ENCODE data around the gene ERBB4. TPM values are rescaled to one million over a fixed set of nuclear protein-coding genes. Genes with fewer than 3 reads are reported as not detected.

The ERBB4 gene
- total RNA-seq, 2 experiments from 2014 or later: not detected

- Histone ChIP-seq H3K9me3 (ENCODE audit: low read length) (no peaks in the 10 kb centered on the region), H3K4me1 (ENCODE audit: insufficient read depth, low read length, poor library complexity, severe bottlenecking) (no peaks in the 10 kb centered on the region), H3K4me3 (ENCODE audit: low read depth, low read length, poor library complexity, severe bottlenecking) (no peak overlapping the region), H3K9me2 (ENCODE audit: insufficient read depth, low read length) (no peaks in the 10 kb centered on the region), H3K4me2 (ENCODE audit: low read length) (no peak overlapping the region), H4K20me1 (ENCODE audit: insufficient read depth, low read length) (no peaks in the 10 kb centered on the region), H3K36me3 (ENCODE audit: insufficient read depth, low read length) (no peaks in the 10 kb centered on the region), H3K79me2 (ENCODE audit: insufficient read depth, low read depth, low read length) (no peaks in the 10 kb centered on the region), H2AFZ (ENCODE audit: low read length) (no peak overlapping the region), H3K27ac (ENCODE audit: low read depth, low read length, poor library complexity, severe bottlenecking) (no peak overlapping the region)
- CTCF ChIA-PET (ENCODE audit: unreplicated experiment): no interaction called here
- intact Hi-C loops (cut with micrococcal nuclease; ENCODE audit: unreplicated experiment): no loop called here
- TF ChIP-seq EZH2phosphoT487 (IDR thresholded peaks at IDR 0.05; ENCODE audit: borderline replicate concordance, low read depth, low read length): no peak
- TF ChIP-seq, protein P1, sequence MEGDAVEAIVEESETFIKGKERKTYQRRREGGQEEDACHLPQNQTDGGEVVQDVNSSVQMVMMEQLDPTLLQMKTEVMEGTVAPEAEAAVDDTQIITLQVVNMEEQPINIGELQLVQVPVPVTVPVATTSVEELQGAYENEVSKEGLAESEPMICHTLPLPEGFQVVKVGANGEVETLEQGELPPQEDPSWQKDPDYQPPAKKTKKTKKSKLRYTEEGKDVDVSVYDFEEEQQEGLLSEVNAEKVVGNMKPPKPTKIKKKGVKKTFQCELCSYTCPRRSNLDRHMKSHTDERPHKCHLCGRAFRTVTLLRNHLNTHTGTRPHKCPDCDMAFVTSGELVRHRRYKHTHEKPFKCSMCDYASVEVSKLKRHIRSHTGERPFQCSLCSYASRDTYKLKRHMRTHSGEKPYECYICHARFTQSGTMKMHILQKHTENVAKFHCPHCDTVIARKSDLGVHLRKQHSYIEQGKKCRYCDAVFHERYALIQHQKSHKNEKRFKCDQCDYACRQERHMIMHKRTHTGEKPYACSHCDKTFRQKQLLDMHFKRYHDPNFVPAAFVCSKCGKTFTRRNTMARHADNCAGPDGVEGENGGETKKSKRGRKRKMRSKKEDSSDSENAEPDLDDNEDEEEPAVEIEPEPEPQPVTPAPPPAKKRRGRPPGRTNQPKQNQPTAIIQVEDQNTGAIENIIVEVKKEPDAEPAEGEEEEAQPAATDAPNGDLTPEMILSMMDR (conservative IDR thresholded peaks at IDR 0.05; ENCODE audit: low read length): no peak
- POLR2A ChIA-PET: no interaction called here
- BruUV-seq (replicated peaks): no TSS peak
- no peak for DNase-seq (ENCODE audit: low spot score)
Observed at GRCh38 chr2:212133337-212133736, 405.3 kb downstream of the ERBB4 start.

- intact Hi-C loops (cut with micrococcal nuclease; ENCODE audit: unreplicated experiment): no loop called here
- Histone ChIP-seq H3K79me2 (ENCODE audit: insufficient read depth, low read depth, low read length) (no peaks in the 10 kb centered on the region), H3K9me2 (ENCODE audit: insufficient read depth, low read length) (no peaks in the 10 kb centered on the region), H3K4me2 (ENCODE audit: low read length) (no peak overlapping the region), H3K9me3 (ENCODE audit: low read length) (no peaks in the 10 kb centered on the region), H2AFZ (ENCODE audit: low read length) (no peak overlapping the region), H3K4me3 (ENCODE audit: low read depth, low read length, poor library complexity, severe bottlenecking) (no peak overlapping the region), H3K27ac (ENCODE audit: low read depth, low read length, poor library complexity, severe bottlenecking) (no peak overlapping the region), H3K36me3 (ENCODE audit: insufficient read depth, low read length) (no peaks in the 10 kb centered on the region), H4K20me1 (ENCODE audit: insufficient read depth, low read length) (no peaks in the 10 kb centered on the region), H3K4me1 (ENCODE audit: insufficient read depth, low read length, poor library complexity, severe bottlenecking) (no peaks in the 10 kb centered on the region)
- TF ChIP-seq, protein P1 (conservative IDR thresholded peaks at IDR 0.05; ENCODE audit: low read length): no peak
- TF ChIP-seq EZH2phosphoT487 (IDR thresholded peaks at IDR 0.05; ENCODE audit: borderline replicate concordance, low read depth, low read length): no peak
- ChIA-PET POLR2A (no interaction called here), CTCF (ENCODE audit: unreplicated experiment) (no interaction called here)
- no TSS peak for BruUV-seq (replicated peaks)
- DNase-seq (ENCODE audit: low spot score): no peak
Observed at GRCh38 chr2:212124598-212124997, 414.0 kb downstream of the ERBB4 start.

DNA sequence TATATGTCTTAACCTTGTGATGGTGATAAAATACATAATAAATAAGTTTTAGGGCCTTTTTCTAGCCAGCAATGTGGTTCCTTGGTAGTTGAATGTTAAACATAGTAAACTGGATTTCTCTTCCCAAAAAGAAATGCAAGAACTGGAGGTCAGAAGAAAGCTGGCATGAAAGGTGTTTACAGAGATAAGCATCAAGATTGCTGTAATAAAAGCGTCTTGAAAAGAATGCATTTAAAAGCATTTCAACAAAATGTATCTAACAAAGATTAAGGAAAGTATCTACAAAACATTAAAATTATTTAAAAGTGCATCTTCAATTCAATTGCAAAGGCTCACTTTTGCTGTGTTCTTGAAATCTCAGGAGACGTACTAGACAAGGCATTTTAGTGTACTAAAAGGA is 419.0 kb downstream of the ERBB4 start:
- no peak overlapping the region for H2AFZ ChIP-seq (ENCODE audit: low read length)

More for the DNA sequence above, 419.0 kb downstream of the ERBB4 start:
- H3K4me2 ChIP-seq (ENCODE audit: low read length): no peak overlapping the region
- H3K4me1 ChIP-seq (ENCODE audit: insufficient read depth, low read length, poor library complexity, severe bottlenecking): no peaks in the 10 kb centered on the region
- H3K9me3 ChIP-seq (ENCODE audit: low read length): no peaks in the 10 kb centered on the region
- ChIA-PET CTCF (ENCODE audit: unreplicated experiment) (no interaction called here), POLR2A (interaction anchor here (0.6 kb wide), 1 partner anchor 148 kb away, joined by 3 read pairs; no protein-coding TSS in a partner anchor)
- no peaks in the 10 kb centered on the region for H3K9me2 ChIP-seq (ENCODE audit: insufficient read depth, low read length)
- DNase-seq (ENCODE audit: low spot score): no peak
- H3K79me2 ChIP-seq (ENCODE audit: insufficient read depth, low read depth, low read length): no peaks in the 10 kb centered on the region
- H3K4me3 ChIP-seq (ENCODE audit: low read depth, low read length, poor library complexity, severe bottlenecking): no peak overlapping the region
- H3K27ac ChIP-seq (ENCODE audit: low read depth, low read length, poor library complexity, severe bottlenecking): no peak overlapping the region
- H4K20me1 ChIP-seq (ENCODE audit: insufficient read depth, low read length): no peaks in the 10 kb centered on the region
- no TSS peak for BruUV-seq (replicated peaks)
- no peaks in the 10 kb centered on the region for H3K36me3 ChIP-seq (ENCODE audit: insufficient read depth, low read length)
- TF ChIP-seq, protein P1 (conservative IDR thresholded peaks at IDR 0.05; ENCODE audit: low read length): no peak
- TF ChIP-seq EZH2phosphoT487 (IDR thresholded peaks at IDR 0.05; ENCODE audit: borderline replicate concordance, low read depth, low read length): no peak
- intact Hi-C loops (cut with micrococcal nuclease; ENCODE audit: unreplicated experiment): no loop called here
